IMR-90 (cell line): ENCODE measurements around the gene PTCSC3. TPM values are rescaled to one million over a fixed set of nuclear protein-coding genes. Genes with fewer than 3 reads are reported as not detected.

ENCODE experiments used
- ATAC-seq: fragments of 200-7000 bp; cut with Tn5 transposase; 2 replicates; pipeline ENCODE4 v1.9.1; 2020; ENCODE audit warnings: low read depth, mild to moderate bottlenecking, moderate library complexity
- BruUV-seq: library from RNA; stranded (reverse); fragments of 400-500 nt; replicated peaks from 2 replicates; lab custom pipeline; 2021; lab: Mats Ljungman, UMichigan
- CTCF ChIA-PET: fragments of 300-600 bp; formaldehyde crosslinking; extraction: SDS; loops from one replicate; lab custom pipeline; 2021; ENCODE audit warnings: antibody characterized with exemption; lab: Yijun Ruan, JAX
- POLR2A ChIA-PET: fragments of 300-600 bp; sonication (Branson Sonifier 250); formaldehyde crosslinking; loops from one replicate; lab custom pipeline; 2022; ENCODE audit warnings: antibody characterized with exemption; ENCODE audit not compliant: unreplicated experiment; lab: Charles Lee
- DNase-seq: peaks from one replicate; pipeline ENCODE4 v3.0.0; 2013
- H2AFZ ChIP-seq: replicated peaks from 2 replicates; pipeline ENCODE3; 2013; ENCODE audit warnings: low read length, mild to moderate bottlenecking; ENCODE audit not compliant: poor library complexity
- H2AK5ac ChIP-seq: 2 replicates; pipeline ENCODE4 v1.6.1; 2013; ENCODE audit warnings: low read depth, low read length, inconsistent platforms
- H2AK9ac ChIP-seq: replicated peaks from 2 replicates; pipeline ENCODE3; 2013; ENCODE audit warnings: mild to moderate bottlenecking, low read depth, low read length, moderate library complexity; ENCODE audit not compliant: poor library complexity
- H2BK120ac ChIP-seq: 2 replicates; pipeline ENCODE4 v1.6.1; 2013; ENCODE audit warnings: low read depth, low read length, inconsistent platforms
- H2BK15ac ChIP-seq: 3 replicates; pipeline ENCODE4 v1.6.1; 2013; ENCODE audit warnings: low read depth, low read length, inconsistent platforms
- H2BK20ac ChIP-seq: 2 replicates; pipeline ENCODE4 v1.6.1; 2013; ENCODE audit warnings: low read depth, mild to moderate bottlenecking, inconsistent platforms, low read length, moderate library complexity
- H2BK5ac ChIP-seq: 2 replicates; pipeline ENCODE4 v1.6.1; 2013; ENCODE audit warnings: mild to moderate bottlenecking, low read depth, low read length, inconsistent platforms; ENCODE audit not compliant: poor library complexity, severe bottlenecking
- H3K14ac ChIP-seq: replicated peaks from 2 replicates; pipeline ENCODE4 v1.6.1; 2013; ENCODE audit warnings: low read depth, low read length, inconsistent platforms
- H3K18ac ChIP-seq: 2 replicates; pipeline ENCODE4 v1.6.1; 2013; ENCODE audit warnings: low read depth, low read length, control low read depth
- H3K23ac ChIP-seq: 2 replicates; pipeline ENCODE4 v1.6.1; 2013; ENCODE audit warnings: low read depth, low read length, inconsistent platforms
- H3K27ac ChIP-seq: 2 replicates; pipeline ENCODE4 v1.5.1; 2013; ENCODE audit warnings: mild to moderate bottlenecking, control low read depth, low read length; ENCODE audit not compliant: insufficient read depth
- H3K27me3 ChIP-seq: 2 replicates; pipeline ENCODE4 v1.6.1; 2013; ENCODE audit warnings: low read length; ENCODE audit not compliant: control insufficient read depth, insufficient read depth
- H3K36me3 ChIP-seq: 2 replicates; pipeline ENCODE4 v1.6.1; 2013; ENCODE audit warnings: low read length, mixed read lengths; ENCODE audit not compliant: control insufficient read depth, insufficient read depth
- H3K4ac ChIP-seq: 2 replicates; pipeline ENCODE4 v1.6.1; 2013; ENCODE audit warnings: low read depth, low read length, inconsistent platforms
- H3K4me1 ChIP-seq: 2 replicates; pipeline ENCODE4 v1.6.1; 2013; ENCODE audit warnings: low read length, mixed read lengths; ENCODE audit not compliant: control insufficient read depth, insufficient read depth
- H3K4me2 ChIP-seq: 2 replicates; pipeline ENCODE4 v1.6.1; 2013; ENCODE audit warnings: low read depth, mild to moderate bottlenecking, control low read depth, low read length, moderate library complexity
- H3K4me3 ChIP-seq: 2 replicates; pipeline ENCODE4 v1.5.1; 2013; ENCODE audit warnings: low read depth, mild to moderate bottlenecking, control low read depth, low read length, moderate library complexity; ENCODE audit not compliant: insufficient read depth
- H3K56ac ChIP-seq: 2 replicates; pipeline ENCODE4 v1.6.1; 2013; ENCODE audit warnings: low read length, inconsistent platforms; ENCODE audit not compliant: insufficient read depth; ENCODE audit errors: extremely low read depth
- H3K79me1 ChIP-seq, 2 experiments: 2 replicates each; pipeline ENCODE4 v1.6.1; 2013; ENCODE audit warnings: low read length in 2 of 2, inconsistent platforms in 1 of 2, low read depth in 1 of 2
- H3K9ac ChIP-seq: 2 replicates; pipeline ENCODE4 v1.6.1; 2013; ENCODE audit warnings: low read depth, low read length, control low read depth
- H3K9me1 ChIP-seq: 2 replicates; pipeline ENCODE4 v1.6.1; 2013; ENCODE audit warnings: low read length, inconsistent platforms; ENCODE audit not compliant: insufficient read depth
- H3K9me3 ChIP-seq: 2 replicates; pipeline ENCODE4 v1.6.1; 2013; ENCODE audit warnings: low read length; ENCODE audit not compliant: control insufficient read depth, insufficient read depth
- H4K20me1 ChIP-seq: 2 replicates; pipeline ENCODE4 v1.6.1; 2013; ENCODE audit warnings: low read length, inconsistent platforms; ENCODE audit not compliant: insufficient read depth
- H4K5ac ChIP-seq: 2 replicates; pipeline ENCODE4 v1.6.1; 2013; ENCODE audit warnings: mild to moderate bottlenecking, low read depth, low read length, control low read depth
- H4K8ac ChIP-seq, 2 experiments: 2 replicates each; pipeline ENCODE4 v1.6.1; 2013; ENCODE audit warnings: low read depth in 2 of 2, low read length in 2 of 2, control low read depth in 1 of 2, inconsistent platforms in 1 of 2
- H4K91ac ChIP-seq: 2 replicates; pipeline ENCODE4 v1.6.1; 2013; ENCODE audit warnings: low read depth, low read length, inconsistent platforms; ENCODE audit not compliant: insufficient read depth
- BHLHE40 ChIP-seq: fragments of 150-350 bp; IDR thresholded peaks from 2 replicates; pipeline ENCODE4 v1.6.1; 2016; ENCODE audit warnings: mild to moderate bottlenecking, low read depth, low read length
- CEBPB ChIP-seq: IDR thresholded peaks from 2 replicates; pipeline ENCODE4 v1.6.1; 2012; ENCODE audit warnings: low read depth, low read length, improper control_type of control experiment
- CHD1 ChIP-seq: IDR thresholded peaks from 2 replicates; pipeline ENCODE4 v1.6.1; 2012; ENCODE audit warnings: low read depth, low read length, improper control_type of control experiment
- CTCF ChIP-seq: conservative IDR thresholded peaks from 2 replicates; pipeline ENCODE4 v1.5.1; 2012; ENCODE audit warnings: mild to moderate bottlenecking, low read depth, low read length, improper control_type of control experiment
- ELK1 ChIP-seq: fragments of 150-350 bp; IDR thresholded peaks from 2 replicates; pipeline ENCODE4 v1.6.1; 2016; ENCODE audit warnings: low read depth, mild to moderate bottlenecking, low read length, moderate library complexity, borderline replicate concordance
- FOS ChIP-seq: fragments of 150-350 bp; IDR thresholded peaks from 2 replicates; pipeline ENCODE4 v1.6.1; 2016; ENCODE audit warnings: low read depth, low read length
- MAFK ChIP-seq: IDR thresholded peaks from 2 replicates; pipeline ENCODE4 v1.6.1; 2012; ENCODE audit warnings: low read depth, low read length, improper control_type of control experiment
- MAZ ChIP-seq: IDR thresholded peaks from 2 replicates; pipeline ENCODE4 v1.6.1; 2012; ENCODE audit warnings: low read depth, mild to moderate bottlenecking, low read length, improper control_type of control experiment, moderate library complexity, borderline replicate concordance
- MXI1 ChIP-seq: IDR thresholded peaks from 2 replicates; pipeline ENCODE4 v1.6.1; 2012; ENCODE audit warnings: low read depth, mild to moderate bottlenecking, low read length, moderate library complexity, borderline replicate concordance
- NFE2L2 ChIP-seq: fragments of 150-350 bp; IDR thresholded peaks from 2 replicates; pipeline ENCODE4 v1.6.1; 2016; ENCODE audit warnings: low read depth, mild to moderate bottlenecking, low read length
- POLR2A ChIP-seq: IDR thresholded peaks from 2 replicates; pipeline ENCODE4 v1.6.1; 2012; ENCODE audit warnings: mild to moderate bottlenecking, low read depth, low read length
- RAD21 ChIP-seq: IDR thresholded peaks from 2 replicates; pipeline ENCODE4 v1.6.1; 2012; ENCODE audit warnings: low read length, improper control_type of control experiment
- RCOR1 ChIP-seq: IDR thresholded peaks from 2 replicates; pipeline ENCODE4 v1.6.1; 2012; ENCODE audit warnings: mild to moderate bottlenecking, low read length, improper control_type of control experiment; ENCODE audit not compliant: insufficient replicate concordance
- RFX5 ChIP-seq: IDR thresholded peaks from 2 replicates; pipeline ENCODE4 v1.8.0; 2012; ENCODE audit warnings: low read depth, mild to moderate bottlenecking, low read length, moderate library complexity
- SMC3 ChIP-seq: fragments of 150-350 bp; IDR thresholded peaks from 2 replicates; pipeline ENCODE4 v1.6.1; 2016; ENCODE audit warnings: low read depth, mild to moderate bottlenecking, antibody characterized with exemption, low read length, moderate library complexity
- USF2 ChIP-seq: fragments of 150-350 bp; IDR thresholded peaks from 2 replicates; pipeline ENCODE4 v1.6.1; 2017; ENCODE audit warnings: mild to moderate bottlenecking, antibody characterized with exemption, low read length, low read depth
- WGBS, 2 experiments: methylation state at CpG; one replicate each; pipeline versions ENCODE4 v1.1.5 to v1.1.7; 2013; ENCODE audit warnings: missing lambda C conversion rate in 2 of 2; ENCODE audit not compliant: insufficient read length in 1 of 2; ENCODE audit errors: extremely low coverage in 2 of 2; 5-methylcytosine and 5-hydroxymethylcytosine counted together
- dilution Hi-C: fragments of 300-500 bp; cut with HindIII; formaldehyde crosslinking; loops from one replicate; pipeline ENCODE4 v1.14.3; 2018; ENCODE audit warnings: low sequenced_read_pairs; ENCODE audit not compliant: unreplicated experiment
- in situ Hi-C: fragments of 300-500 bp; cut with MboI; formaldehyde crosslinking; loops from 3 replicates; pipeline ENCODE4 v1.14.3; 2019; ENCODE audit warnings: low sequenced_read_pairs, inconsistent platforms, mixed read lengths
- intact Hi-C: fragments of 100-400 bp; cut with micrococcal nuclease; formaldehyde crosslinking; loops from 2 replicates; pipeline ENCODE4 v1.10.0; 2022
- polyA plus RNA-seq, 3 experiments: library from polyadenylated mRNA; depleted of rRNA; stranded (reverse); fragments of >200 nt; gene quantifications; 2 replicates each; pipeline ENCODE4 v1.2.3, GENCODE V29; 2012; ENCODE audit warnings: low replicate concordance in 1 of 3
- total RNA-seq: library from RNA; depleted of rRNA; stranded (reverse); fragments of >200 nt; gene quantifications from 2 replicates; pipeline ENCODE4 v1.2.3, GENCODE V29; 2012

Gene PTCSC3
- total and polyA plus RNA-seq, 2 of the 4 experiments (the other 2 are of a cell fraction), result not detected

- no peak overlapping the region for H2BK15ac ChIP-seq
- H3K14ac ChIP-seq, result no peak overlapping the region
- H2AFZ ChIP-seq, result no peak overlapping the region
- no CpG with 5 or more reads among the region's 3 CpGs for WGBS, 2 experiments
- no peak overlapping the region for H3K27ac ChIP-seq
- TF ChIP-seq MAZ (no peak), FOS (no peak), RAD21 (no peak), ELK1 (no peak), POLR2A (no peak), SMC3 (no peak), CTCF (no peak), RFX5 (no peak), CEBPB (no peak), NFE2L2 (no peak), MAFK (no peak), BHLHE40 (no peak), CHD1 (no peak), MXI1 (no peak), USF2 (no peak), RCOR1 (no peak)
- intact Hi-C loops (no loop called here), in situ Hi-C loops (no loop called here), dilution Hi-C loops (no loop called here)
- H3K9me3 ChIP-seq, result no peaks in the 10 kb centered on the region
- no peaks in the 10 kb centered on the region for H3K36me3 ChIP-seq
- H2BK5ac ChIP-seq, result no peak overlapping the region
- no peak overlapping the region for H3K56ac ChIP-seq
- H3K9ac ChIP-seq, result no peak overlapping the region
- no peak overlapping the region for H2BK120ac ChIP-seq
- no peak for DNase-seq
- H3K4me3 ChIP-seq, result no peak overlapping the region
- no peak overlapping the region for H4K5ac ChIP-seq
- H3K27me3 ChIP-seq, result peaks cover 5% of the 10 kb centered on the region; the same call in 1 of the 2 replicates
- H3K4ac ChIP-seq, result no peak overlapping the region
- no peak overlapping the region for H4K8ac ChIP-seq
- H3K4me2 ChIP-seq, result no peak overlapping the region
- no peak overlapping the region for H2BK20ac ChIP-seq
- no TSS peak for BruUV-seq
- POLR2A ChIA-PET, result no interaction called here
- no peak overlapping the region for H3K18ac ChIP-seq
- H4K91ac ChIP-seq, result no peak overlapping the region
- CTCF ChIA-PET, result no interaction called here
- H3K23ac ChIP-seq, result no peak overlapping the region
- no peak overlapping the region for H2AK5ac ChIP-seq
- H3K4me1 ChIP-seq, result no peaks in the 10 kb centered on the region
- no peaks in the 10 kb centered on the region for H3K9me1 ChIP-seq
- no peaks in the 10 kb centered on the region for H4K20me1 ChIP-seq
- ATAC-seq, result no peak
- no peaks in the 10 kb centered on the region for H3K79me1 ChIP-seq
- H2AK9ac ChIP-seq, result no peak overlapping the region
Observed at GRCh38 chr14:36111822-36112583, 64.5 kb downstream of the PTCSC3 start.
